Esophagus squamous epithelium (tissue), 5 donors: ENCODE measurements around the gene PTPRN2. TPM values are rescaled to one million over a fixed set of nuclear protein-coding genes. Genes with fewer than 3 reads are reported as not detected.
"Not testable (repeated sequence)": the region's sequence is repeated elsewhere in the genome, so short reads cannot be mapped to it uniquely, and the experiment has no call there.

Source experiments
- DNase-seq: peaks from one replicate; lab custom pipeline; 2025; lab: John Stamatoyannopoulos, UW
- H3K27ac ChIP-seq, 4 donors: fragments of 200-600 bp; sonication (generic); one replicate each; pipeline ENCODE4 v1.5.1; 2016 to 2019; ENCODE audit warnings: mild to moderate bottlenecking in 1 of 4
- H3K27me3 ChIP-seq, 4 donors: fragments of 200-600 bp; sonication (generic); 1 replicate in 3 of 4; 2 replicates in 1 of 4; pipeline versions ENCODE4 v1.5.1 to v1.6.0; 2017 to 2021; ENCODE audit warnings: antibody characterized with exemption in 1 of 4
- H3K36me3 ChIP-seq, 3 donors: fragments of 200-600 bp; sonication (generic); one replicate each; pipeline ENCODE4 v1.5.1; 2016 to 2019
- H3K4me1 ChIP-seq, 3 donors: fragments of 200-600 bp; sonication (generic); one replicate each; pipeline ENCODE4 v1.5.1; 2017 to 2019
- H3K4me3 ChIP-seq, 4 donors: fragments of 200-600 bp; sonication (generic); 1 replicate in 3 of 4; 2 replicates in 1 of 4; pipeline ENCODE4 v1.5.1; 2016 to 2019; ENCODE audit warnings: mild to moderate bottlenecking in 2 of 4, moderate library complexity in 1 of 4
- H3K9me3 ChIP-seq, 3 donors: fragments of 200-600 bp; sonication (generic); one replicate each; pipeline ENCODE4 v1.5.1; 2016 to 2019
- CTCF ChIP-seq, 6 experiments: fragments of 450-650 bp in 4 of 6; fragments of 200-600 bp in 2 of 6; sonication (generic) in 2 of 6; IDR thresholded peaks; one replicate each; pipeline ENCODE4 v1.5.1; 2016 to 2019; ENCODE audit warnings: antibody characterized with exemption in 6 of 6, mild to moderate bottlenecking in 4 of 6, moderate library complexity in 4 of 6
- POLR2A ChIP-seq, 4 donors: fragments of 450-650 bp; IDR thresholded peaks; one replicate each; pipeline ENCODE4 v1.6.1; 2017; ENCODE audit warnings: antibody characterized with exemption in 4 of 4, mild to moderate bottlenecking in 4 of 4, moderate library complexity in 3 of 4
- WGBS, 2 donors: methylation state at CpG; one replicate each; pipeline ENCODE4 v1.1.5; 2018; 5-methylcytosine and 5-hydroxymethylcytosine counted together
- intact Hi-C: fragments of 100-400 bp; cut with DNase I; formaldehyde crosslinking; loops from one replicate; pipeline ENCODE4 v1.15.0; 2022
- total RNA-seq, 4 donors: library from RNA; depleted of rRNA; stranded (reverse); fragments of >200 nt; gene quantifications; one replicate each; pipeline ENCODE4 v1.1.0, GENCODE V29; 2016
- donor health status: DM: yes; HTN: yes; CAD: no.

Gene PTPRN2
- total RNA-seq, 4 donors from 2014 or later, result 0.38 to 2.7 (median 1.0) TPM

DNA sequence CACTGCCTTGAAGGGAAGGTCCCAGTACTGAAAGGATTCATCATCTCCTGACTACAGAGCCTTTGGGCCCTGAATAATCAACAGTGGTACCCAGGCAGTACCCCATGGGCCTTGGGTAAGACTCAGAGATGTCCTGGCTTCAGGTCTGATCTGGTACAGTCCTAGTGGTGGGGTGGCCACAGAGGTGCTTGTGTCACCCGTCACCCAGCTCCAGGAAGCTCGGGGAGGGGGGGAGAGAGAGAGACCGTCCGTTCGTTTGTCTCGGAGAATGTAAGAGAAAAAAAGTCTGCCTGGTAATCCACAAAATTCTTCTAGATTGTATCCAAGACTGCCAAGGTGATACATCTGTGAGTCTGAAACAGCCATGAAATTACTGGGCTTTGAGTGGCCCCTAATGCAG is 381.3 kb downstream of the PTPRN2 start:
- H3K27me3 ChIP-seq, result peaks cover 0 to 4% (median 0%) of the 10 kb centered on the region in 4 donors
- H3K9me3 ChIP-seq, result no peaks in the 10 kb centered on the region
- intact Hi-C loops, result no loop called here
- no peak overlapping the region for H3K27ac ChIP-seq
- H3K36me3 ChIP-seq, result no peaks in the 10 kb centered on the region
- no peak overlapping the region for H3K4me3 ChIP-seq
- no peaks in the 10 kb centered on the region for H3K4me1 ChIP-seq
- no peak for TF ChIP-seq CTCF (IDR thresholded peaks at IDR 0.05)
- no peak for TF ChIP-seq POLR2A (IDR thresholded peaks at IDR 0.05)
- no peak for DNase-seq
- 91 to 100% methylated on average over 3 to 6 of the region's 6 CpGs for WGBS, 2 donors

DNA sequence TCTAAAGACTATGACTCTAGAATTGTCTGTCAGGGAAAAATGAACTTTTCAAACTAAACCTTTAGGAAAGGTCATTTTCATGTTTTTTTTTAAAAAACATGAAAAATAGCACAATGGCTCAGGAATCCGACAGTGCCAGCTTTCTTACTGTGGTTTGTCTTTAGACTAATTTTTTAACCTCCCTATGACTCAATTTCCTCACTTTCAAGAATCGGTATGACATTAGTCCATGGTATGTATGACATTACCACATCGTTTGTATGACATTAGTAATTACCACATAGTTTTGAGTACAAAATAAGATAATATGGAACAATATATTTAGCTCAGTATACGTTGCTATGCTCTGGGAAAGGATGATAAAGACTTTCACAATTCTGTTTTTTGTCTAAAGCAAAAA is 383.2 kb downstream of the PTPRN2 start:
- no peaks in the 10 kb centered on the region for H3K9me3 ChIP-seq
- no peaks in the 10 kb centered on the region for H3K4me1 ChIP-seq
- no peaks in the 10 kb centered on the region for H3K36me3 ChIP-seq
- no peak overlapping the region for H3K27ac ChIP-seq
- intact Hi-C loops, result no loop called here
- H3K27me3 ChIP-seq, result peaks cover 0 to 4% (median 0%) of the 10 kb centered on the region in 4 donors
- TF ChIP-seq POLR2A (IDR thresholded peaks at IDR 0.05) (no peak), CTCF (IDR thresholded peaks at IDR 0.05) (no peak)
- no peak for DNase-seq
- H3K4me3 ChIP-seq, result no peak overlapping the region
- 49 to 64% methylated on average over 4 of the region's 4 CpGs for WGBS, 2 donors

DNA sequence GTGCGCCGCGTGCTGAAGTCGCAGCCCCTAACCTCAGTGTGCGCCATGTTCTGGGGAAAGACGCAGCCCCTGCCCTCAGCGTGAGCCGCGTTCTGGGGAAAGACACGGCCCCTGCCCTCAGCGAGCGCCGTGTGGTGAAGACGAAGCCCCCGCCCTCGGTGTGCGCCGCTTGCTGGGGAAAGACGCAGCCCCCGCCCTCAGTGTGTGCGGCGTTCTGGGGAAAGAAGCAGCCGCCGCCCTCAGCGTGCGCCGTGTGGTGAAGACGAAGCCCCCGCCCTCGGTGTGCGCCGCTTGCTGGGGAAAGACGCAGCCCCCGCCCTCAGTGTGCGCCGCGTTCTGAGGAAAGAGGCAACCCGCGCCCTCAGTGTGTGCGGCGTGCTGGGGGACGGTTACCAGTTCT is 383.7 kb downstream of the PTPRN2 start:
- intact Hi-C loops, H3K4me1 ChIP-seq, H3K4me3 ChIP-seq, DNase-seq, H3K27me3 ChIP-seq, H3K36me3 ChIP-seq, H3K9me3 ChIP-seq, H3K27ac ChIP-seq: not testable (repeated sequence)
- 42 to 67% methylated on average over 12 to 13 of the region's 42 CpGs for WGBS, 2 donors

- intact Hi-C loops, result no loop called here
- no peak for DNase-seq
- no peaks in the 10 kb centered on the region for H3K36me3 ChIP-seq
- H3K9me3 ChIP-seq, result peaks cover 0 to 26% (median 3%) of the 10 kb centered on the region in 3 donors
- H3K4me1 ChIP-seq, result no peaks in the 10 kb centered on the region
- WGBS, 2 donors, result 68 to 83% methylated on average over 5 to 11 of the region's 15 CpGs
- no peak for TF ChIP-seq POLR2A (IDR thresholded peaks at IDR 0.05)
- no peak for TF ChIP-seq CTCF (IDR thresholded peaks at IDR 0.05)
- H3K27me3 ChIP-seq, result no peaks in the 10 kb centered on the region
- no peak overlapping the region for H3K4me3 ChIP-seq
- H3K27ac ChIP-seq, result no peak overlapping the region
These were observed 393.2 kb downstream of the PTPRN2 start for GRCh38 chr7:158194365-158194900.

GRCh38 chr7:158193446-158193845 is 394.2 kb downstream of the PTPRN2 start:
- intact Hi-C loops, result no loop called here
- no peak for DNase-seq
- TF ChIP-seq CTCF (IDR thresholded peaks at IDR 0.05), result no peak
- TF ChIP-seq POLR2A (IDR thresholded peaks at IDR 0.05), result no peak

DNA sequence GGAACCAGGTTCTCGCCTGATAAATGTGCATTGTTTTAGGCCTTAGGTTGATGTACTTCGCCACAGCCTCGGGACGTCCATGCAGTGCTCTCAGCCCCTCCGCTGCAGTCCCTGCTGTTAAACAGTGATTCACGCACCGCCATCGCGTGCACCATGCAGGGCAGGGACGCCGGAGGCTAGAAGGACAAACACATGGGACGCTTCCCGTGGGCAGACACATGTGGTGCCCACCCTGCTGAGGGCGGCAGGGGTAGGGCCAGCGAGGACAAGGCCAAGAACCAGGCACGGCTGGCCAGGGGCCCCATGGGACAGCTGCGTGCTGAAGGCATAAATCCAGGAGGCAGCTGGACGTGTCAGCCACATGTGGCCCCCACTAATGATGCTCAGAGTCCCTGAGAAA is 394.7 kb downstream of the PTPRN2 start:
- Histone ChIP-seq H3K9me3 (peaks cover 0 to 26% (median 3%) of the 10 kb centered on the region in 3 donors), H3K4me3 (no peak overlapping the region), H3K4me1 (no peaks in the 10 kb centered on the region), H3K36me3 (no peaks in the 10 kb centered on the region), H3K27me3 (no peaks in the 10 kb centered on the region), H3K27ac (no peak overlapping the region)
- 68 to 93% methylated on average over 11 of the region's 18 CpGs for WGBS, 2 donors
- TF ChIP-seq POLR2A (IDR thresholded peaks at IDR 0.05), result no peak
- no peak for TF ChIP-seq CTCF (IDR thresholded peaks at IDR 0.05)
- intact Hi-C loops, result no loop called here
- no peak for DNase-seq

More at GRCh38 chr7:158193446-158193845, 394.2 kb downstream of the PTPRN2 start:
- Histone ChIP-seq H3K36me3 (no peaks in the 10 kb centered on the region), H3K9me3 (peaks cover 0 to 26% (median 3%) of the 10 kb centered on the region in 3 donors), H3K27me3 (no peaks in the 10 kb centered on the region), H3K4me1 (no peaks in the 10 kb centered on the region), H3K27ac (no peak overlapping the region), H3K4me3 (no peak overlapping the region)
- 80 to 87% methylated on average over 2 to 5 of the region's 14 CpGs for WGBS, 2 donors
